AG04450 (cell line): Measurements from ENCODE around the gene PACSIN2. TPM values are rescaled to one million over a fixed set of nuclear protein-coding genes. Genes with fewer than 3 reads are reported as not detected.
"Not testable (repeated sequence)": the region's sequence is repeated elsewhere in the genome, so short reads cannot be mapped to it uniquely, and the experiment has no call there.

ENCODE experiments used
- CTCF ChIA-PET: fragments of 300-600, 350-600 bp; formaldehyde crosslinking; extraction: SDS; loops from one replicate; lab custom pipeline; 2022; ENCODE audit warnings: antibody characterized with exemption, inconsistent platforms; lab: Charles Lee
- POLR2A ChIA-PET: fragments of 350-600 bp; formaldehyde crosslinking; extraction: SDS; loops from one replicate; lab custom pipeline; 2021; ENCODE audit warnings: antibody characterized with exemption, inconsistent platforms; lab: Yijun Ruan, JAX
- DNase-seq: peaks from one replicate; pipeline ENCODE4 v3.0.0-alpha.2; 2011; ENCODE audit warnings: low read depth, low spot score
- H3K27ac ChIP-seq: one replicate; pipeline ENCODE4 v1.5.1; 2012; ENCODE audit warnings: low read depth, low read length, control low read depth
- H3K27me3 ChIP-seq: one replicate; pipeline ENCODE4 v1.6.0; 2012; ENCODE audit warnings: low read length; ENCODE audit not compliant: control insufficient read depth, insufficient read depth
- H3K4me3 ChIP-seq: 2 replicates; pipeline ENCODE4 v1.5.1; 2011; ENCODE audit warnings: mild to moderate bottlenecking, low read depth, low read length, control low read depth
- H3K9me3 ChIP-seq: 2 replicates; pipeline ENCODE4 v1.5.1; 2012; ENCODE audit warnings: low read length; ENCODE audit not compliant: control insufficient read depth, insufficient read depth
- polyA plus RNA-seq: library from polyadenylated mRNA; depleted of rRNA; stranded (reverse); fragments of >200 nt; gene quantifications from 2 replicates; pipeline ENCODE4 v1.2.3, GENCODE V29; 2011
- TF ChIP-seq, protein P1 (sequence below): IDR thresholded peaks from 2 replicates; pipeline ENCODE4 v1.5.1; 2011; ENCODE audit warnings: low read depth, low read length, control low read depth, inconsistent platforms

PACSIN2 gene
- polyA plus RNA-seq, 1 experiment: 59.6 TPM

- Histone ChIP-seq H3K27ac (no peak overlapping the region), H3K9me3 (no peaks in the 10 kb centered on the region; the same call in 1 of the 2 replicates), H3K4me3 (no peak overlapping the region), H3K27me3 (no peaks in the 10 kb centered on the region)
- CTCF ChIA-PET: no interaction called here
- POLR2A ChIA-PET: no interaction called here
- TF ChIP-seq, protein P1, sequence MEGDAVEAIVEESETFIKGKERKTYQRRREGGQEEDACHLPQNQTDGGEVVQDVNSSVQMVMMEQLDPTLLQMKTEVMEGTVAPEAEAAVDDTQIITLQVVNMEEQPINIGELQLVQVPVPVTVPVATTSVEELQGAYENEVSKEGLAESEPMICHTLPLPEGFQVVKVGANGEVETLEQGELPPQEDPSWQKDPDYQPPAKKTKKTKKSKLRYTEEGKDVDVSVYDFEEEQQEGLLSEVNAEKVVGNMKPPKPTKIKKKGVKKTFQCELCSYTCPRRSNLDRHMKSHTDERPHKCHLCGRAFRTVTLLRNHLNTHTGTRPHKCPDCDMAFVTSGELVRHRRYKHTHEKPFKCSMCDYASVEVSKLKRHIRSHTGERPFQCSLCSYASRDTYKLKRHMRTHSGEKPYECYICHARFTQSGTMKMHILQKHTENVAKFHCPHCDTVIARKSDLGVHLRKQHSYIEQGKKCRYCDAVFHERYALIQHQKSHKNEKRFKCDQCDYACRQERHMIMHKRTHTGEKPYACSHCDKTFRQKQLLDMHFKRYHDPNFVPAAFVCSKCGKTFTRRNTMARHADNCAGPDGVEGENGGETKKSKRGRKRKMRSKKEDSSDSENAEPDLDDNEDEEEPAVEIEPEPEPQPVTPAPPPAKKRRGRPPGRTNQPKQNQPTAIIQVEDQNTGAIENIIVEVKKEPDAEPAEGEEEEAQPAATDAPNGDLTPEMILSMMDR: no peak
- DNase-seq: no peak
These were observed 51.7 kb downstream of the PACSIN2 start for GRCh38 chr22:42963231-42963595.

DNA sequence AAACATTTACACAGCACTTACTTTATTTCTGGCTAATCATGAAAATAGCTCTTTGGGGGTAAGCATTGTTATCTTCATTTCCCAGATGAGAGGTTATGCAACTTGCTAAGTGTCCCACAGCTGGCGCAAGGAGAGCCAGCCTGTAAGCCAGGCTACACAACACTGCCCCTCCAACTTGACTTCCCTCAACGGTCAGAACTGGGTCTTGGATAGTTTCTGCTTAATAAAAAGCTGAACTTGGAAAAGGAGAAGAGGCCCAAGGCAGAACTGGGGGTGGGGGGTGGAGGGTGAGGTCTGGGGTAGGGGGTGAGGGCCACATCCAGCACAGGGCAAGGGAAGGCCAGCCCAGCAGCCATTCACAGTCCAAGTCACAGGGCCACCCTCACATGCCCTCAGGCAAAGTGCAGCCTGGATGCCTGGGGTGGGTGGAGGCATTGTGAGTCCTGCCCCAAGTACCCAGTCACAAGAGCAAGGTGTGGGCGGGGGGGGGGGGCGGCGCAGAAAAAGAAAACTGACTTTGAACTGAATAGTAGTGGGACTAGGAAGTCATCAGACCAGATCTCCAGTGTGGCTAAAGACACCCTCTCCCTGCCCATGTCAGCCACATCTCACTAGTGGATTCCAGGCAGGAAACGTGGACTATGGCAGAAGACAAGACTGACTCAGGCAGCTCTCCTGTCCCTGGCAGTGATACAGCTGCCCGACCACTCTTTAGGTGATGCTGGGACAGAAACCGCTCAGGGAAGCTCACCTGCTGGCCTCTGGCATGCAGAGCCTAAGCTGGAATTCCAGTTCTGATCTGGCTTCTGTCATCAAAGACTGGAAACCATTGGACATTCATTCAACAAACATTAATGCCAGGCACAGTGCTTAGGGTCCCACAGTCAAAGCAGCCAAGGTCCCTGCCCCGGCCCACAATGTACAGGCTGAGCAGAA is 52.4 kb downstream of the PACSIN2 start:
- no peak overlapping the region for H3K4me3 ChIP-seq
- no peak for DNase-seq
- ChIA-PET POLR2A (interaction anchor here (1.0 kb wide), 1 partner anchor 53 kb away, joined by 3 read pairs; the partner anchor contains the start of gene PACSIN2), CTCF (interaction anchor here (0.7 to 1.0 kb wide), 2 partner anchors 11 to 71 kb away, joined by 3 to 4 read pairs; no protein-coding TSS in a partner anchor)
- H3K27me3 ChIP-seq: no peaks in the 10 kb centered on the region
- no peak overlapping the region for H3K27ac ChIP-seq
- no peaks in the 10 kb centered on the region; the same call in 1 of the 2 replicates for H3K9me3 ChIP-seq
- TF ChIP-seq, protein P1: no peak

- POLR2A ChIA-PET: interaction anchor here (1.0 kb wide), 1 partner anchor 54 kb away, joined by 3 read pairs; the partner anchor contains the start of gene PACSIN2
- H3K27ac ChIP-seq: no peak overlapping the region
- TF ChIP-seq, protein P1: no peak
- CTCF ChIA-PET: interaction anchor here (0.7 to 1.0 kb wide), 2 partner anchors 11 to 72 kb away, joined by 3 to 4 read pairs; no protein-coding TSS in a partner anchor
- no peaks in the 10 kb centered on the region for H3K9me3 ChIP-seq
- H3K4me3 ChIP-seq: no peak overlapping the region
- no peak for DNase-seq
- H3K27me3 ChIP-seq: no peaks in the 10 kb centered on the region
These were observed 53.1 kb downstream of the PACSIN2 start for GRCh38 chr22:42961810-42962209.

DNA sequence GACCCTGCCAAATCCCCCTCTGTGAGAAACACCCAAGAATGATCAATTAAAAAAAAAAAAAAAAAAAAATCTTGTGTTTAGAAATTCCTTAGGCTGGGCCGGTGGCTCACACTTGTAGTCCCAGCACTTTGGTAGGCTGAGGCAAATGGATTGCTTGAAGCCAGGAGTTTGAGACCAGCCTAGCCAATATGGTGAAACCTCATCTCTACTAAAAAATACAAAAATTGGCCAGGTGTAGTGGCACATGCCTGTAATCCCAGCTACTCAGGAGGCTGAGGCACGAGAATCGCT is 53.6 kb downstream of the PACSIN2 start:
- POLR2A ChIA-PET, H3K4me3 ChIP-seq, DNase-seq, H3K27me3 ChIP-seq, H3K9me3 ChIP-seq, H3K27ac ChIP-seq: not testable (repeated sequence)
- CTCF ChIA-PET: interaction anchor here (0.6 kb wide), 1 partner anchor 126 kb away, joined by 3 read pairs; no protein-coding TSS in a partner anchor

GRCh38 chr22:42960531-42961399 is 54.2 kb downstream of the PACSIN2 start:
- no peak overlapping the region for H3K4me3 ChIP-seq
- POLR2A ChIA-PET: no interaction called here
- TF ChIP-seq, protein P1: no peak
- CTCF ChIA-PET: interaction anchor here (0.6 kb wide), 1 partner anchor 125 kb away, joined by 3 read pairs; no protein-coding TSS in a partner anchor
- H3K27me3 ChIP-seq: no peaks in the 10 kb centered on the region
- H3K9me3 ChIP-seq: no peaks in the 10 kb centered on the region
- peak overlapping the region; percentile 39 for H3K27ac ChIP-seq
- no peak for DNase-seq
